Sciatic nerve (tissue), 2 donors: ENCODE data around the gene CXCL9. TPM values are rescaled to one million over a fixed set of nuclear protein-coding genes. Genes with fewer than 3 reads are reported as not detected.
"Not testable (repeated sequence)": the region's sequence is repeated elsewhere in the genome, so short reads cannot be mapped to it uniquely, and the experiment has no call there.

Experiments used
- ATAC-seq: fragments of 200-7000 bp; cut with Tn5 transposase; one replicate; pipeline ENCODE4 v1.9.1; 2020; ENCODE audit warnings: mild to moderate bottlenecking, moderate library complexity
- DNase-seq: peaks from one replicate; pipeline ENCODE4 v3.0.0-alpha.2; 2020; ENCODE audit warnings: low spot score
- intact Hi-C: fragments of 100-400 bp; cut with DNase I; formaldehyde crosslinking; loops from one replicate; pipeline ENCODE4 v1.14.2; 2022
- total RNA-seq: library from RNA; stranded (reverse); fragmentation: NEBNext Ultra II Directional; extraction: Animal tissue kit (Norgen Biotek cat#: 25700); gene quantifications from one replicate; pipeline ENCODE4 v1.2.1, GENCODE V29; 2021
- donor health status: DM: no; HTN: no; CAD: no.
- donor health status: DM: no; HTN: no; CAD: no.

CXCL9 gene
- total RNA-seq, 1 donor from 2014 or later: 1.6 TPM

- DNase-seq (no peak), ATAC-seq (no peak)
- intact Hi-C loops: no loop called here
These were observed 26.7 kb downstream of the CXCL9 start for GRCh38 chr4:75980576-75980975.

GRCh38 chr4:75976177-75976576 is 31.1 kb downstream of the CXCL9 start:
- DNase-seq: no peak
- no peak for ATAC-seq
- intact Hi-C loops: no loop called here

GRCh38 chr4:75973766-75974165 is 33.5 kb downstream of the CXCL9 start:
- intact Hi-C loops: no loop called here
- ATAC-seq: no peak
- no peak for DNase-seq

- ATAC-seq (no peak), DNase-seq (no peak)
- intact Hi-C loops: no loop called here
These were observed 39.2 kb downstream of the CXCL9 start for GRCh38 chr4:75968084-75968483.

- no peak for DNase-seq
- intact Hi-C loops: no loop called here
- no peak for ATAC-seq
These were observed 43.8 kb downstream of the CXCL9 start for GRCh38 chr4:75963558-75963957.

GRCh38 chr4:75962072-75962471 is 45.2 kb downstream of the CXCL9 start:
- intact Hi-C loops, DNase-seq: not testable (repeated sequence)

GRCh38 chr4:75958546-75958945 is 48.8 kb downstream of the CXCL9 start:
- DNase-seq, intact Hi-C loops, ATAC-seq: not testable (repeated sequence)

More at GRCh38 chr4:75962072-75962471, 45.2 kb downstream of the CXCL9 start:
- ATAC-seq: not testable (repeated sequence)

GRCh38 chr4:75954811-75955210 is 52.5 kb downstream of the CXCL9 start:
- ATAC-seq, intact Hi-C loops, DNase-seq: not testable (repeated sequence)

GRCh38 chr4:75953509-75953908 is 53.8 kb downstream of the CXCL9 start:
- ATAC-seq: no peak
- DNase-seq: no peak
- intact Hi-C loops: no loop called here

Other genes starting within 250 kb of the CXCL9 start
- gene PPEF2, start 105.1 kb downstream of the CXCL9 start, total RNA-seq: 0.22 TPM
- gene NAAA, start 66.5 kb downstream of the CXCL9 start, total RNA-seq: 29.4 TPM
- gene SDAD1, start 16.6 kb downstream of the CXCL9 start, total RNA-seq: 37.9 TPM
- gene CXCL10, start 16.0 kb upstream of the CXCL9 start, total RNA-seq: 5.0 TPM
- 1.2 TPM for gene CXCL11, start 28.6 kb upstream of the CXCL9 start, total RNA-seq
- gene ART3, start 67.2 kb upstream of the CXCL9 start, total RNA-seq: 35.8 TPM
- 50.8 TPM for gene NUP54, start 140.9 kb upstream of the CXCL9 start, total RNA-seq
- 145 TPM for gene SCARB2, start 206.3 kb upstream of the CXCL9 start, total RNA-seq
- gene FAM47E, start 244.2 kb upstream of the CXCL9 start, total RNA-seq: 2.5 TPM